Measurements from ENCODE around the gene PHAF1. TPM values are rescaled to one million over a fixed set of nuclear protein-coding genes. Genes with fewer than 3 reads are reported as not detected.

The PHAF1 gene
- total RNA-seq, 2 experiments from 2014 or later: 12.4 to 13.3 TPM

GRCh38 chr16:67195676-67196075 is 85.9 kb downstream of the PHAF1 start:
- DNase-seq: no peak
- Mint-ChIP-seq H3K9me3 (no peaks in the 10 kb centered on the region), H3K4me1 (peaks cover 53% of the 10 kb centered on the region), H3K27me3 (no peaks in the 10 kb centered on the region), H3K36me3 (ENCODE audit: low read depth) (peaks cover 62% of the 10 kb centered on the region), H3K27ac (peak overlapping the region; percentile 21), H3K4me3 (no peak overlapping the region)
- CTCF ChIA-PET: no interaction called here
- POLR2A ChIA-PET: interaction anchor here (1.2 kb wide), 1 partner anchor 35 kb away, joined by 3 read pairs; no protein-coding TSS in a partner anchor

GRCh38 chr16:67196881-67197280 is 87.1 kb downstream of the PHAF1 start:
- Mint-ChIP-seq H3K36me3 (ENCODE audit: low read depth) (peaks cover 65% of the 10 kb centered on the region), H3K27ac (no peak overlapping the region), H3K4me3 (no peak overlapping the region), H3K4me1 (peaks cover 46% of the 10 kb centered on the region), H3K9me3 (no peaks in the 10 kb centered on the region), H3K27me3 (no peaks in the 10 kb centered on the region)
- no peak for DNase-seq
- POLR2A ChIA-PET: interaction anchor here (1.1 to 1.6 kb wide), 3 partner anchors 9 to 48 kb away, joined by 3 to 8 read pairs (median 3); partner anchors contain the start of gene TMEM208
- CTCF ChIA-PET: interaction anchor here (1.2 to 2.8 kb wide), 4 partner anchors 11 to 81 kb away, joined by 3 to 12 read pairs (median 7); partner anchors contain the start of gene TMEM208

- Mint-ChIP-seq H3K36me3 (ENCODE audit: low read depth) (peaks cover 65% of the 10 kb centered on the region), H3K27ac (no peak overlapping the region), H3K4me3 (no peak overlapping the region), H3K4me1 (peaks cover 41% of the 10 kb centered on the region), H3K27me3 (no peaks in the 10 kb centered on the region), H3K9me3 (no peaks in the 10 kb centered on the region)
- ChIA-PET POLR2A (interaction anchor here (0.7 to 1.7 kb wide), 8 partner anchors 8 to 284 kb away, joined by 3 to 8 read pairs (median 4); partner anchors contain the start of genes ATP6V0D1, FBXL8, TMEM208 and TRADD), CTCF (interaction anchor here (0.6 to 2.8 kb wide), 16 partner anchors 9 to 574 kb away, joined by 3 to 12 read pairs (median 4); partner anchors contain the start of genes FHOD1, SLC9A5 and TMEM208)
- no peak for DNase-seq
These were observed 88.0 kb downstream of the PHAF1 start for GRCh38 chr16:67197704-67198103.

Other genes starting within 250 kb of the PHAF1 start
- 10 to 100 TPM; 30.7 to 33.9 TPM for gene PDP2, start 229.4 kb upstream of the PHAF1 start, total RNA-seq
- gene CDH16, start 191.1 kb upstream of the PHAF1 start, total RNA-seq: not detected
- gene RRAD, start 184.4 kb upstream of the PHAF1 start, total RNA-seq: 1 to 10 TPM; 1.0 to 1.3 TPM
- gene CIAO2B, start 175.5 kb upstream of the PHAF1 start, total RNA-seq: 100 to 1,000 TPM; 116 to 121 TPM
- gene CES2, start 174.4 kb upstream of the PHAF1 start, total RNA-seq: 10 to 100 TPM; 32.9 to 33.5 TPM
- gene CES3, start 148.7 kb upstream of the PHAF1 start, total RNA-seq: 1 to 10 TPM; 6.1 to 6.3 TPM
- 10 to 100 TPM; 37.8 to 39.3 TPM for gene CES4A, start 121.4 kb upstream of the PHAF1 start, total RNA-seq
- 100 to 1,000 TPM; 236 to 238 TPM for gene CBFB, start 80.8 kb upstream of the PHAF1 start, total RNA-seq
- 10 to 100 TPM; 14.6 to 16.2 TPM for gene B3GNT9, start 41.1 kb downstream of the PHAF1 start, total RNA-seq
- 10 to 100 TPM; 96.9 to 97.3 TPM for gene TRADD, start 50.0 kb downstream of the PHAF1 start, total RNA-seq
- gene FBXL8, start 50.0 kb downstream of the PHAF1 start, total RNA-seq: 10 to 100 TPM; 52.3 to 54.4 TPM
- 100 to 1,000 TPM; 107 to 110 TPM for gene HSF4, start 54.8 kb downstream of the PHAF1 start, total RNA-seq
- gene NOL3, start 60.6 kb downstream of the PHAF1 start, total RNA-seq: 10 to 100 TPM; 35.6 to 36.7 TPM
- gene MATCAP1, start 74.0 kb downstream of the PHAF1 start, total RNA-seq: 10 to 100 TPM; 63.9 to 70.9 TPM
- not detected for gene EXOC3L1, start 80.2 kb downstream of the PHAF1 start, total RNA-seq
- gene E2F4, start 82.2 kb downstream of the PHAF1 start, total RNA-seq: 100 to 1,000 TPM; 127 to 131 TPM
- gene ELMO3, start 89.2 kb downstream of the PHAF1 start, total RNA-seq: 1 to 10 TPM; 7.3 to 8.3 TPM
- gene TMEM208, start 117.2 kb downstream of the PHAF1 start, total RNA-seq: 10 to 100 TPM; 39.6 to 39.7 TPM
- gene FHOD1, start 137.5 kb downstream of the PHAF1 start, total RNA-seq: 10 to 100 TPM; 94.8 to 99.1 TPM
- gene SLC9A5, start 139.0 kb downstream of the PHAF1 start, total RNA-seq: 1 to 10 TPM; 2.2 to 2.8 TPM
- 10 to 100 TPM in 1 of 2 experiments, 1 to 10 TPM in 1; 9.2 to 10.9 TPM for gene PLEKHG4, start 169.6 kb downstream of the PHAF1 start, total RNA-seq
- under 1 TPM; 0.20 to 0.48 TPM for gene KCTD19, start 216.8 kb downstream of the PHAF1 start, total RNA-seq
- gene LRRC36, start 216.9 kb downstream of the PHAF1 start, total RNA-seq: not detected